Measurements from ENCODE around the gene MCTP1.

Gene MCTP1

DNA sequence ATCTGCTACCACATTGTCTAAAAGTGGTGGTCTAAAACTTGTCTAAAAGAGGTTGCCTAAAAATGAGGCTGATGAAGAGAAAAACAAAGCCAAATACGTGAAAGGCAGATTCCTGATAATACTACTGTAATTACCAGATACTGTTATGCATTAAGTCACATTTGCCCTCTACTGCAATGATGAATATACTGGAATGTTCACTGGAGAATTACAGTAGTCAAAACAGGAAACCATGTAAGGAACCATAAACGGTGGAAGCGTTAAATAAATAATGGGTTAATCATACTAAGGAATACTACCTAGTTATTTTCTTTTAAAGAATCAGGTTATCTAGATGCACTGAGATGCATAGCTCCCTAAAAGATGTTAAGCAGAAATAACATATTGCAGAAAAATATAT, 201.3 kb downstream of the MCTP1 start:
- ChIA-PET CTCF (no interaction called here), POLR2A (ENCODE audit: low non-redundant PET) (no interaction called here)
- no peak for DNase-seq (ENCODE audit: low spot score)
- TF ChIP-seq, protein P1, sequence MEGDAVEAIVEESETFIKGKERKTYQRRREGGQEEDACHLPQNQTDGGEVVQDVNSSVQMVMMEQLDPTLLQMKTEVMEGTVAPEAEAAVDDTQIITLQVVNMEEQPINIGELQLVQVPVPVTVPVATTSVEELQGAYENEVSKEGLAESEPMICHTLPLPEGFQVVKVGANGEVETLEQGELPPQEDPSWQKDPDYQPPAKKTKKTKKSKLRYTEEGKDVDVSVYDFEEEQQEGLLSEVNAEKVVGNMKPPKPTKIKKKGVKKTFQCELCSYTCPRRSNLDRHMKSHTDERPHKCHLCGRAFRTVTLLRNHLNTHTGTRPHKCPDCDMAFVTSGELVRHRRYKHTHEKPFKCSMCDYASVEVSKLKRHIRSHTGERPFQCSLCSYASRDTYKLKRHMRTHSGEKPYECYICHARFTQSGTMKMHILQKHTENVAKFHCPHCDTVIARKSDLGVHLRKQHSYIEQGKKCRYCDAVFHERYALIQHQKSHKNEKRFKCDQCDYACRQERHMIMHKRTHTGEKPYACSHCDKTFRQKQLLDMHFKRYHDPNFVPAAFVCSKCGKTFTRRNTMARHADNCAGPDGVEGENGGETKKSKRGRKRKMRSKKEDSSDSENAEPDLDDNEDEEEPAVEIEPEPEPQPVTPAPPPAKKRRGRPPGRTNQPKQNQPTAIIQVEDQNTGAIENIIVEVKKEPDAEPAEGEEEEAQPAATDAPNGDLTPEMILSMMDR (conservative IDR thresholded peaks at IDR 0.05; ENCODE audit: low read depth): no peak
- no peak overlapping the region for H3K27ac ChIP-seq

GRCh38 chr5:95081982-95082381, 202.9 kb downstream of the MCTP1 start:
- TF ChIP-seq, protein P1 (conservative IDR thresholded peaks at IDR 0.05; ENCODE audit: low read depth): no peak
- ChIA-PET POLR2A (ENCODE audit: low non-redundant PET) (no interaction called here), CTCF (interaction anchor here (0.7 to 1.2 kb wide), 2 partner anchors 14 to 354 kb away, joined by 3 to 7 read pairs; no protein-coding TSS in a partner anchor)
- no peak overlapping the region for H3K27ac ChIP-seq
- no peak for DNase-seq (ENCODE audit: low spot score)

- TF ChIP-seq, protein P1 (conservative IDR thresholded peaks at IDR 0.05; ENCODE audit: low read depth): no peak
- ChIA-PET CTCF (interaction anchor here (0.8 kb wide), 1 partner anchor 522 kb away, joined by 3 read pairs; no protein-coding TSS in a partner anchor), POLR2A (ENCODE audit: low non-redundant PET) (no interaction called here)
- DNase-seq (ENCODE audit: low spot score): peak; percentile 91
- no peak overlapping the region for H3K27ac ChIP-seq
Measured at GRCh38 chr5:95081500-95081960, 203.4 kb downstream of the MCTP1 start.

DNA sequence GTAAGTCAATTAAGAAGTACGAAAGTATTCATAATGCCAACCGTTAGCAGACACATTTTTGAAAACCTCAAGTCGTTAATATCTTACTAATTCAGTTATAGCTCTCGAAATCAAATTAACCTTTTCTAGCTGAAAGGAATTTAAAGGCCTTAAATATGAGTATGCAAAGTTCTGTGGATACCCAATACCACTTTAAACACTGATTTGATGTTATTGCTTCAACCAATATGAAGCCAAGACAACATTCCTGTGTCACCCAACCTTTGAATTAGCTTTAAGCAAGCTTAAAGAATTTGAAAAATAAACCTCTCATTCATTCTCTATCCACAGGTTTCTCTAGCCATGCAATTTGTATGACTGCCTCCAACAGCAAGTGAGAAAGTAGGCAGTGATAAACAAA, 204.5 kb downstream of the MCTP1 start:
- H3K27ac ChIP-seq: no peak overlapping the region
- no peak for DNase-seq (ENCODE audit: low spot score)
- TF ChIP-seq, protein P1 (conservative IDR thresholded peaks at IDR 0.05; ENCODE audit: low read depth): no peak
- ChIA-PET CTCF (interaction anchor here (0.8 kb wide), 1 partner anchor 521 kb away, joined by 3 read pairs; no protein-coding TSS in a partner anchor), POLR2A (ENCODE audit: low non-redundant PET) (no interaction called here)

DNA sequence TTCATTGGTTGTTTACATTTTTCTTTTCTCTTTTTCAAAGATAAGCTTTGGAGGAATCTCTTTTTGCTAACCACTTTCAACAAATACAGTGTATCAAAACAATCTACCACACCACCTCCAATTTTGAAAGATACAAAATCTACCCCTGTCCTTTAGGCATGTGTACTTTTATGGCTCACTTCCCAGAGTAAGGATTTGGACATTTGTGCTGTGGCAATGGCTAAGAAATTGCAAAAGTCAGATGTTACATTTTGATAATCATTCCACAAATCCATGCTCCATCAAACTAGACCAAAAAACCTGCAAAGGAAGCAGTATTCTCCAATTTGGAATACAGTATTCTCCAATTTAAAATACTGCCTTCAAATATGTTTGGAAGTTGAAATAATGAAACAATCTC, 204.9 kb downstream of the MCTP1 start:
- CTCF ChIA-PET: no interaction called here
- POLR2A ChIA-PET (ENCODE audit: low non-redundant PET): no interaction called here
- H3K27ac ChIP-seq: no peak overlapping the region
- no peak for DNase-seq (ENCODE audit: low spot score)
- TF ChIP-seq, protein P1 (conservative IDR thresholded peaks at IDR 0.05; ENCODE audit: low read depth): no peak

- TF ChIP-seq, protein P1 (conservative IDR thresholded peaks at IDR 0.05; ENCODE audit: low read depth): no peak
- POLR2A ChIA-PET (ENCODE audit: low non-redundant PET): no interaction called here
- DNase-seq (ENCODE audit: low spot score): no peak
- H3K27ac ChIP-seq: no peak overlapping the region
- CTCF ChIA-PET: no interaction called here
Measured at GRCh38 chr5:95078868-95079267, 206.0 kb downstream of the MCTP1 start.

Data from RWPE1 (cell line).